Vagina (tissue), 2 donors: Measurements from ENCODE around the gene TNFAIP1. TPM values are rescaled to one million over a fixed set of nuclear protein-coding genes. Genes with fewer than 3 reads are reported as not detected.

Source experiments
- DNase-seq, 2 donors: peaks; one replicate each; pipeline ENCODE4 v3.0.0-alpha.2; 2017; ENCODE audit errors: extremely low spot score in 2 of 2
- H3K27ac ChIP-seq: fragments of 200-600 bp; sonication (generic); one replicate; pipeline ENCODE4 v1.5.1; 2019
- H3K27me3 ChIP-seq: fragments of 200-600 bp; sonication (generic); one replicate; pipeline ENCODE4 v1.5.1; 2019
- H3K36me3 ChIP-seq, 2 donors: fragments of 200-600 bp; sonication (generic); one replicate each; pipeline ENCODE4 v1.5.1; 2017 to 2019
- H3K4me1 ChIP-seq: fragments of 200-600 bp; sonication (generic); one replicate; pipeline ENCODE4 v1.5.1; 2019
- H3K4me3 ChIP-seq, 2 donors: fragments of 200-600 bp; sonication (generic); 1 replicate in 1 of 2; 2 replicates in 1 of 2; pipeline ENCODE4 v1.5.1; 2016 to 2019
- H3K9me3 ChIP-seq: fragments of 200-600 bp; sonication (generic); one replicate; pipeline ENCODE4 v1.5.1; 2019
- CTCF ChIP-seq, 3 experiments: fragments of 450-650 bp in 2 of 3; fragments of 200-600 bp in 1 of 3; sonication (generic) in 1 of 3; IDR thresholded peaks; one replicate each; pipeline ENCODE4 v1.5.1; 2017 to 2019; ENCODE audit warnings: antibody characterized with exemption in 3 of 3, mild to moderate bottlenecking in 2 of 3, moderate library complexity in 2 of 3
- POLR2A ChIP-seq, 2 donors: fragments of 450-650 bp; IDR thresholded peaks; one replicate each; pipeline ENCODE4 v1.6.1; 2017; ENCODE audit warnings: antibody characterized with exemption in 2 of 2, mild to moderate bottlenecking in 2 of 2, moderate library complexity in 2 of 2
- POLR2AphosphoS5 ChIP-seq, 2 donors: sonication (generic); formaldehyde crosslinking; IDR thresholded peaks; one replicate each; pipeline ENCODE4 v1.9.0; 2017; ENCODE audit warnings: antibody characterized with exemption in 2 of 2, mild to moderate bottlenecking in 2 of 2, low read depth in 1 of 2; ENCODE audit not compliant: insufficient read depth in 1 of 2
- intact Hi-C: fragments of 100-400 bp; cut with DNase I; formaldehyde crosslinking; loops from one replicate; pipeline ENCODE4 v1.15.1; 2023
- total RNA-seq: library from RNA; depleted of rRNA; stranded (reverse); fragments of >200 nt; gene quantifications from one replicate; pipeline ENCODE4 v1.2.3, GENCODE V29; 2016

Gene TNFAIP1
- total RNA-seq, 1 donor from 2014 or later = 27.3 TPM

- Histone ChIP-seq H3K4me1 (no peaks in the 10 kb centered on the region), H3K36me3 (peaks cover 0 to 44% of the 10 kb centered on the region in 2 donors), H3K4me3 (no peak overlapping the region), H3K9me3 (no peaks in the 10 kb centered on the region), H3K27ac (no peak overlapping the region), H3K27me3 (no peaks in the 10 kb centered on the region)
- DNase-seq = no peak
- TF ChIP-seq CTCF (IDR thresholded peaks at IDR 0.05) (no peak), POLR2A (IDR thresholded peaks at IDR 0.05) (no peak), POLR2AphosphoS5 (IDR thresholded peaks at IDR 0.05; ENCODE audit: insufficient read depth in 1 of 2, low read depth in 1 of 2) (no peak)
- intact Hi-C loops = no loop called here
These were observed 55.4 kb downstream of the TNFAIP1 start for GRCh38 chr17:28390984-28391383.

- Histone ChIP-seq H3K4me1 (no peaks in the 10 kb centered on the region), H3K36me3 (peaks cover 0 to 44% of the 10 kb centered on the region in 2 donors), H3K27me3 (no peaks in the 10 kb centered on the region), H3K27ac (no peak overlapping the region), H3K9me3 (no peaks in the 10 kb centered on the region), H3K4me3 (no peak overlapping the region)
- DNase-seq = no peak
- intact Hi-C loops = no loop called here
- TF ChIP-seq POLR2AphosphoS5 (IDR thresholded peaks at IDR 0.05; ENCODE audit: insufficient read depth in 1 of 2, low read depth in 1 of 2) = no peak
- TF ChIP-seq POLR2A (IDR thresholded peaks at IDR 0.05) = no peak
- no peak for TF ChIP-seq CTCF (IDR thresholded peaks at IDR 0.05)
These were observed 55.8 kb downstream of the TNFAIP1 start for GRCh38 chr17:28391401-28391800.

- Histone ChIP-seq H3K4me3 (no peak overlapping the region), H3K27me3 (no peaks in the 10 kb centered on the region)
- intact Hi-C loops = no loop called here
These were observed 56.9 kb downstream of the TNFAIP1 start for GRCh38 chr17:28392491-28392890.

GRCh38 chr17:28394337-28395116, 59.0 kb downstream of the TNFAIP1 start:
- Histone ChIP-seq H3K27me3 (no peaks in the 10 kb centered on the region), H3K27ac (no peak overlapping the region), H3K4me3 (no peak overlapping the region), H3K9me3 (no peaks in the 10 kb centered on the region), H3K4me1 (no peaks in the 10 kb centered on the region), H3K36me3 (peaks cover 0 to 26% of the 10 kb centered on the region in 2 donors)
- no peak for DNase-seq
- intact Hi-C loops = no loop called here
- no peak for TF ChIP-seq POLR2A (IDR thresholded peaks at IDR 0.05)
- no peak for TF ChIP-seq POLR2AphosphoS5 (IDR thresholded peaks at IDR 0.05; ENCODE audit: insufficient read depth in 1 of 2, low read depth in 1 of 2)
- no peak for TF ChIP-seq CTCF (IDR thresholded peaks at IDR 0.05)

More at GRCh38 chr17:28392491-28392890, 56.9 kb downstream of the TNFAIP1 start:
- DNase-seq = no peak
- Histone ChIP-seq H3K27ac (no peak overlapping the region), H3K9me3 (no peaks in the 10 kb centered on the region), H3K36me3 (peaks cover 0 to 44% of the 10 kb centered on the region in 2 donors), H3K4me1 (no peaks in the 10 kb centered on the region)
- no peak for TF ChIP-seq POLR2AphosphoS5 (IDR thresholded peaks at IDR 0.05; ENCODE audit: insufficient read depth in 1 of 2, low read depth in 1 of 2)
- no peak for TF ChIP-seq POLR2A (IDR thresholded peaks at IDR 0.05)
- no peak for TF ChIP-seq CTCF (IDR thresholded peaks at IDR 0.05)

- intact Hi-C loops = no loop called here
- no peak overlapping the region for H3K27ac ChIP-seq
- no peak for DNase-seq
- no peaks in the 10 kb centered on the region for H3K9me3 ChIP-seq
- TF ChIP-seq CTCF (IDR thresholded peaks at IDR 0.05) = no peak
- no peak for TF ChIP-seq POLR2A (IDR thresholded peaks at IDR 0.05)
- no peak for TF ChIP-seq POLR2AphosphoS5 (IDR thresholded peaks at IDR 0.05; ENCODE audit: insufficient read depth in 1 of 2, low read depth in 1 of 2)
- no peaks in the 10 kb centered on the region for H3K27me3 ChIP-seq
- H3K4me3 ChIP-seq = no peak overlapping the region
- H3K4me1 ChIP-seq = no peaks in the 10 kb centered on the region
- H3K36me3 ChIP-seq = peaks cover 0 to 18% of the 10 kb centered on the region in 2 donors
These were observed 59.9 kb downstream of the TNFAIP1 start for GRCh38 chr17:28395426-28395825.
